Ovary (tissue), 9 donors: ENCODE data around the gene NUP62. TPM values are rescaled to one million over a fixed set of nuclear protein-coding genes. Genes with fewer than 3 reads are reported as not detected.
"Not testable (repeated sequence)": the region's sequence is repeated elsewhere in the genome, so short reads cannot be mapped to it uniquely, and the experiment has no call there.

Experiments
- DNase-seq, 5 donors: peaks; one replicate each; pipeline ENCODE4 v3.0.0-alpha.2; 2019 to 2020
- H3K27ac ChIP-seq, 2 donors: fragments of 200-600 bp; one replicate each; pipeline versions ENCODE4 v1.5.1 to v1.8.0; 2019 to 2022
- H3K27me3 ChIP-seq: fragments of 200-600 bp; one replicate; pipeline ENCODE4 v1.8.0; 2022
- H3K36me3 ChIP-seq: fragments of 200-600 bp; sonication (generic); one replicate; pipeline ENCODE4 v1.5.1; 2019
- H3K4me1 ChIP-seq: one replicate; pipeline ENCODE4 v1.8.1; 2013; ENCODE audit warnings: mild to moderate bottlenecking, moderate library complexity; ENCODE audit not compliant: insufficient read depth
- H3K4me3 ChIP-seq: fragments of 200-600 bp; sonication (generic); one replicate; pipeline ENCODE4 v1.5.1; 2017
- H3K9me3 ChIP-seq, 2 donors: fragments of 200-600 bp in 1 of 2; sonication (generic) in 1 of 2; one replicate each; pipeline versions ENCODE4 v1.5.1 to v1.8.1; 2013 to 2019; ENCODE audit warnings: mild to moderate bottlenecking in 1 of 2, moderate library complexity in 1 of 2
- CTCF ChIP-seq, 3 donors: fragments of 450-650 bp in 2 of 3; fragments of 200-600 bp in 1 of 3; IDR thresholded peaks; one replicate each; pipeline versions ENCODE4 v1.5.1 to v1.8.0; 2016 to 2022; ENCODE audit warnings: antibody characterized with exemption in 3 of 3, mild to moderate bottlenecking in 1 of 3
- EP300 ChIP-seq: sonication (generic); formaldehyde crosslinking; IDR thresholded peaks from one replicate; pipeline ENCODE4 v1.6.1; 2017; ENCODE audit warnings: antibody characterized with exemption
- POLR2A ChIP-seq: fragments of 450-650 bp; IDR thresholded peaks from one replicate; pipeline ENCODE4 v1.6.1; 2017; ENCODE audit warnings: antibody characterized with exemption, mild to moderate bottlenecking, moderate library complexity
- WGBS, 3 donors: extraction: QIAGEN DNeasy Blood & Tissue Kit in 1 of 3; methylation state at CpG; one replicate each; pipeline versions ENCODE4 v1.1.5 to v1.1.7; 2013 to 2017; 5-methylcytosine and 5-hydroxymethylcytosine counted together
- intact Hi-C, 4 donors: fragments of 100-400 bp; cut with DNase I; formaldehyde crosslinking; loops; one replicate each; pipeline versions ENCODE4 v1.11.0 to v1.15.1; 2022 to 2023
- polyA plus RNA-seq, 2 donors: library from polyadenylated mRNA; stranded (reverse); fragments of 200-250 nt in 1 of 2; fragments of 350-450 nt in 1 of 2; fragmentation: Illumina TruSeq in 1 of 2; extraction: RNeasy Lipid Tissue Mini Kit (QIAGEN cat#74804) in 1 of 2; gene quantifications; one replicate each; pipeline ENCODE4 v1.2.3, GENCODE V29; 2013 to 2014
- total RNA-seq, 7 donors: library from RNA; depleted of rRNA in 2 of 7; stranded (reverse); fragments of >200 nt in 2 of 7; fragmentation: NEBNext Ultra II Directional in 3 of 7; extraction: Animal tissue kit (Norgen Biotek cat#: 25700) in 3 of 7; gene quantifications; one replicate each; pipeline versions ENCODE4 v1.1.0 to v1.2.4, GENCODE V29; 2016 to 2023
- donor health status: DM: no; HTN: no; CAD: no; lungs with moderate emphysema.
- donor health status: DM: no; HTN: no; CAD: no.
- donor health status: Bipolar disorder and iron deficiency.
- donor health status: DM: yes; HTN: yes; CAD: no.
- donor health status: DM: no; HTN: no; CAD: no.
- donor health status: DM: yes; HTN: yes; CAD: no.

NUP62 gene
- total and polyA plus RNA-seq, 9 donors = 18.7 to 47.7 (median 37.1) TPM

DNA sequence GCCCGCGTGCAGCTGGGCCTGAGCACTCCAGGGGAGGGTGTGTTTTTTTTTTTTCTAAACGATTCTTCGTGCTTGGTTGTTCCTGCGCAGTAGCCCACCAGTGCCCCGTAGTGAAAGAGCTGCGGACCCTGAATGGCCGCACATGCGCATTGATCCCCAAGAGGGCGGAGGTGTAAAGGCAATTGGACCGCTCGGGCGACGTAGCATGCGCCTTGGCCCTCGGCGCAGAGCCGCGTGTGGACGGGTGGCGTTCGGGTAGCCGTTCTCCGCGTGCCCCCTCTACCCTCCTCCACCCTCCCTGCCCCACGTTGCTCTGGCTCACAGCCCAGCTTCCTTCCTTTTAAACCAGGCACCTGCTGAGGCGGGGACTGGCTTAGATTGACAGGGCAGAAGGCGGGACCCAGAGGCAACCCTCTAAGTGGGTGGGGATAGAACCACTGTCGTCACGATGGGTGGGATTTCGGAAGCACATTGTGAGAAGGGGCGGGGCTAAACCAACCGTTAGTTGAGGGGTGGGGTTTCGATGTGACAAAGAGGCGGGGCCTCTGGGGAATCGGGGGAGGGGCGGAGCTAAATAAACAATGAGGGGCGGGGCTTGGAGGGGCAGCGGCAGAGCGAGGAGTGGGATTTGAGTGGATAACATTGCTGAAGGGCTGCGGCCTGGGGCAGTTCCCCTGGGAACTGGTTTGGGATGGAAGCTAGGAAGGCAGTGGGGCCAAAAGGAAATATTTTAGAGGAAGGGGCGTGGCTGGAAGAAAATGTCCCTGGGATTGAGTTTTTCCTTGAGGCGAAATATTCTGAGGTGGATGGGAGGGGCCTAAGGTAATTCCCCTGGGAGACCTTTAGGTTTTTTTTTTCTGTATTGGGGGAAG, 543 bp upstream of the NUP62 start:
- H3K27me3 ChIP-seq = no peaks in the 10 kb centered on the region
- H3K4me3 ChIP-seq = peak overlapping the region; percentile 94
- H3K36me3 ChIP-seq = no peaks in the 10 kb centered on the region
- intact Hi-C loops = loop anchor here in 1 of 4 donors (2.0 kb wide), 1 partner anchor 51 kb away; no protein-coding TSS in a partner anchor
- H3K9me3 ChIP-seq = no peaks in the 10 kb centered on the region
- peaks cover 10% of the 10 kb centered on the region for H3K4me1 ChIP-seq
- TF ChIP-seq CTCF (IDR thresholded peaks at IDR 0.05) = peak in 1 of 3 donors; percentile 47
- TF ChIP-seq EP300 = no peak
- TF ChIP-seq POLR2A = no peak
- 0 to 1% (median 1%) methylated on average over 42 to 43 of the region's 43 CpGs for WGBS, 3 donors
- DNase-seq = peak; percentile 93 to 97 (median 96)
- peak overlapping the region; percentile 82 for H3K27ac ChIP-seq

DNA sequence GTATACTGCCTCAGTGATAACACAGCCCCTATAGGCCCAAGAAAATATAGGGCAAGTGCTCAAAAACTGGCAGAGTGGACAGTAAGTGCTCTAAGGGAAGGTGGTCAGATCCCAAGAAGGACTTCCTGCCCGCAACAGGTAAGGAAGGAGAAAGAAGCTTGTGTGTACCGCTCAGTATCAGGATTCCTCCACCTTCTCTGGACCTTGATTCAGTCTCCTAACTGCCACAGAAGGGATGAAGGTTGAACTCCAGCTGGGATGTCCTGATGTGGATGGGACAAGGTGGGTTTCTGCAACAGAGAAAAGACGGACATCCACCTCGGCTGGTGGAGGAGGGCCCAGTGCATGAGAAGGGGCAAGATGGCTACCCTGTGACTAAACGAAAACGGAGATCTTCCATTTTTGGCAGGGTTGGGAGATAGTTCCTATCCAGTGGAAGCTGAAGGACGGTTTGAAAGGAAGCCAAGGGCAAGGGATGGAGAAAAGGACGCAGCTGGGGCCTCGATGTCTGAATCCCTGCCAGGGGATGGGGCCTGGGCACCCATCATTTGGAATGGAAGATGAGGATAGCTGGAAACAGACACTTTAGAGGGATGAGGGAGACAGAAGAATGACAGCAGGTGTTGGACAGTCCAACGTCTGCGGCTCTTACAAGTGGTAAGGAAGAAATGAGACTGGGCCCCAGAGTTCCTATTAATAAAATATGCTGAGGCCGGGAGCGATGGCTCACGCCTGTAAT, 1.6 kb downstream of the NUP62 start:
- H3K4me1 ChIP-seq = peaks cover 10% of the 10 kb centered on the region

DNA sequence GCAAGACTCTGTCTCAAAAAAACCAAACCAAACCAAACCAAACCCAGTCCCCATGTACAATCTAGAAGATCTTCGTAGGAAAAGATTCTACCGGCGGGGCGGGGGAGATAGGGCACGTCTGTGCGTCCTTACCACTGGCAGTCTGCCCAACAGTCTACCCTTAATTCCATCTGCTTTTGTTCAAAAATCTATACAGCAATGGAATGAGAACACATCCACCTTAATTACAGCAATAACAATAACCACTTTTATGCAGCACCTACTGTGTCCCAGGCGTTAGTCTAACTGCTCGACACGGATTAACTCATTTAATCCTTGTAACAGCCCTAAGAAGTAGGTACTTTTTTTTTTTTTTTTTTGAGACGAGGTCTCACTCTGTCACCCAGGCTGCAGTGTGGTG, 2.8 kb downstream of the NUP62 start:
- Histone ChIP-seq H3K27ac (no peak overlapping the region), H3K4me1 (peaks cover 10% of the 10 kb centered on the region), H3K27me3 (no peaks in the 10 kb centered on the region), H3K36me3 (no peaks in the 10 kb centered on the region), H3K4me3 (no peak overlapping the region), H3K9me3 (no peaks in the 10 kb centered on the region)
- TF ChIP-seq POLR2A (no peak), EP300 (no peak), CTCF (IDR thresholded peaks at IDR 0.05) (no peak)
- no peak for DNase-seq
- 88 to 93% (median 90%) methylated on average over 10 of the region's 10 CpGs for WGBS, 3 donors
- intact Hi-C loops = no loop called here

More for the DNA sequence above, 1.6 kb downstream of the NUP62 start:
- no peak overlapping the region for H3K27ac ChIP-seq
- 68 to 74% (median 69%) methylated on average over 14 of the region's 14 CpGs for WGBS, 3 donors
- intact Hi-C loops = loop anchor here in 1 of 4 donors (2.0 kb wide), 1 partner anchor 49 kb away; no protein-coding TSS in a partner anchor
- H3K36me3 ChIP-seq = no peaks in the 10 kb centered on the region
- no peaks in the 10 kb centered on the region for H3K9me3 ChIP-seq
- DNase-seq = no peak
- H3K4me3 ChIP-seq = no peak overlapping the region
- no peaks in the 10 kb centered on the region for H3K27me3 ChIP-seq
- TF ChIP-seq CTCF (IDR thresholded peaks at IDR 0.05) (no peak), POLR2A (no peak), EP300 (no peak)

- 85 to 93% (median 88%) methylated on average over 5 of the region's 5 CpGs for WGBS, 3 donors
- TF ChIP-seq CTCF (IDR thresholded peaks at IDR 0.05) = no peak
- no peak for TF ChIP-seq POLR2A
- TF ChIP-seq EP300 = no peak
- Histone ChIP-seq H3K9me3 (no peaks in the 10 kb centered on the region), H3K36me3 (no peaks in the 10 kb centered on the region), H3K4me3 (no peak overlapping the region), H3K27me3 (no peaks in the 10 kb centered on the region), H3K4me1 (peaks cover 10% of the 10 kb centered on the region), H3K27ac (no peak overlapping the region)
- no peak for DNase-seq
- intact Hi-C loops = no loop called here
Measured at GRCh38 chr19:49925486-49925885, 3.8 kb downstream of the NUP62 start.

- WGBS, 3 donors = 90 to 95% (median 95%) methylated on average over 13 of the region's 13 CpGs
- not testable (repeated sequence) for H3K27me3 ChIP-seq, H3K4me1 ChIP-seq
Measured at GRCh38 chr19:49924881-49925210, 4.5 kb downstream of the NUP62 start.

More at GRCh38 chr19:49924881-49925210, 4.5 kb downstream of the NUP62 start:
- DNase-seq, H3K27ac ChIP-seq, H3K9me3 ChIP-seq, H3K36me3 ChIP-seq, H3K4me3 ChIP-seq, intact Hi-C loops: not testable (repeated sequence)
